Head of caudate nucleus (tissue), 42 donors: ENCODE measurements around the gene ZNF683.
"Not testable (repeated sequence)": the region's sequence is repeated elsewhere in the genome, so short reads cannot be mapped to it uniquely, and the experiment has no call there.

ENCODE experiments used
- DNase-seq, 42 donors: peaks; one replicate each; pipeline versions ENCODE4 v3.0.0 to v3.0.0-alpha.2; 2020 to 2021; ENCODE audit warnings: mixed read lengths in 7 of 42
- intact Hi-C: fragments of 100-400 bp; cut with DNase I; formaldehyde crosslinking; loops from one replicate; pipeline ENCODE4 v1.15.0; 2022

ZNF683 gene

DNA sequence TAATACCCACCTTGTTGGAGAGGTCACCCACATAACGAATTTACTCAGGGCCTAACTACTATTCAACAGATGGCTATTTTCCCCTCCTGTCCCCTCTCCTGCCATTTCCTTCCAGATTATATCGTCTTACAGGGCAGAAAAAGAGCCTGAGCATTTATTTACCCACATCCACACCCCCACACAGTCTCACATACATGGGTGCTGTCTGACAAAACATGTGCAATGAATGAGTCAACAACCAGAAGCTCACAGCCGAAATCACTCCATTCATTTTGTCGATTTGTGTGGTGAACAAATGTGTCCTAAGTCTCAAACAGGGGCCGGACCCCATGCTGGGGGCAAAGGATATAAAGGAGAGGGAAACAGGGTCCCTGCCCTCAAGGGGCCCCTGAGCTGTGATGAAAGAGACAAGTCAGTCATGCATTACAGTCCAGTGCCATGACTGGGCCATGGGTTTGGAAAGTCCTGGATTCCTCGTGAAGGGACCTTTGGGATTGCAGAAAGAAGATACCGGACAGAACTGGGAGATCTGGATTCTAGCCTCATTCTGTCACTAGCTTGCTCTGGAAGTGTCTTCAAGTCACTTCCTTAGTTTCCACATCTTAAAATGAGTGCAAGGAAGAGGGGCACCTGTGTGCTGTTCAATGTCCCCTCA, 16.4 kb upstream of the ZNF683 start:
- intact Hi-C loops = no loop called here
- DNase-seq = no peak

DNA sequence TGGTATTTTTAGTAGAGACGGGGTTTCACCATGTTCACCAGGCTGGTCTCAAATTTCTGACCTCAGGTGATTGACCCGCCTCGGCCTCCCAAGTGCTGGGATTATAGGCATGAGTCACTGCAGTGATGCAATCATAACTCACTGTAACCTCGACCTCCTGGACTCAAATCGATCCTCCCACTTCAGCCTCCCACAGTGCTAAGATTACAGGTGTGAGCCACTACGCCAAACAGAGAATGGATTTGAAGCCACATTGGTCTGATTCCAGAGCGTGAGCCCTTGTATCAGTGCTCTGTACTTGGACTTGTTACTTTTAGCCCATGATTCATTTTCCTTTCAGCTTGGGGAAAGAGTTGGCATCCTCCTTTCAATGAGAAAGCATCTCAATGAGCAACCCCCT, 14.9 kb upstream of the ZNF683 start:
- intact Hi-C loops = no loop called here
- DNase-seq = no peak

DNA sequence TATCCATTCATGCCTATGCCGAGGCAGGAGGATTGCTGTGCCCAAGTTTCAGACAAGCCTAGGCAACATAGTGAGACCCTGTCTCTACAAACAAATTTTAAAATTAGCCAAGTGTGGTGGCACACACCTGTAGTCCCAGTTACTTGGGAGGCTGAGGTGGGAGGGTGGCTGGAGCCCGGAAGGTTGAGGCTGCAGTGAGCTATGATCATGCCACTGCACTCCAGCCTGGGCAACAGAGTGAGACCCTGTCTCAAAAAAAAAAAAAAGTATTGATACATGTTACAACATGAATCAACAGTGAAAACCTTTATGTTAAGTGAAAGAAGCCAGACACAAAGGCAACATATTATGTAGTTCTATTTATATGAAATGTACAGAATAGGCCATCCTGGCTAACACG, 12.5 kb upstream of the ZNF683 start:
- intact Hi-C loops, DNase-seq: not testable (repeated sequence)

DNA sequence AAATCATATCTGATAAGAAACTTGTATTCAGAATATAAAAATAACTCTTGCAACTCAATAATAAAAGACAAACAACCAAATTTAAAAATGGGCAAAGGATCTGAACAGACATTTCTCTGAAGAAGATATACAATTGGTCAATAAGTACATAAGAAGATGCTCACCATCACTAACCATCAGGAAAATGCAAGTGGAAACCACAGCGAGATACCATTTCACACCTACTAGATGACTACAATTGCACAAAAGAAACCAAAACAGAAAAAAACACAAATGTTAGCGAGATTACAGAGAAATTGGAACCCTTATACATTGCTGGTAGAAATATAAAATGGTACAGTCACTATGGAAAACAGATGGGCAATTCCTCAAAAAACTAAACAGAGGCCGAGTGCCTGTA, 11.5 kb upstream of the ZNF683 start:
- no peak for DNase-seq
- intact Hi-C loops = no loop called here

DNA sequence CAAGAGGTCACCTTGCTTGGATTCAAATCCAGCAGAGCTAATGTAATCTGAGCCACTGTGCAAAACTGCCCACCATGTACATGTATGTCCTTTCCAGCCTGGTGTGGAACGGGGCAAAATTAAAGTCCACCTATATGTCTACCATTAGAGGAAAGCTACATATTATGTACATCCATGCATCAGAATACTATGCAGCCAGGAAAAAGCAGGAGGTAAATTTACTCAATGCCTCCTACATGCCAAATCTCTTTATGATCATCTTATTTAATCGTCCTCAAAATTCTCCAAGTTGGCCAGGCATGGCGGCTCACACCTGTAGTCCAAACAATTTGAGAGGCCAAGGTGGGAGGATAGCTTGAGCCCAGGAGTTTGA, 6.3 kb upstream of the ZNF683 start:
- intact Hi-C loops = no loop called here
- DNase-seq = no peak

DNA sequence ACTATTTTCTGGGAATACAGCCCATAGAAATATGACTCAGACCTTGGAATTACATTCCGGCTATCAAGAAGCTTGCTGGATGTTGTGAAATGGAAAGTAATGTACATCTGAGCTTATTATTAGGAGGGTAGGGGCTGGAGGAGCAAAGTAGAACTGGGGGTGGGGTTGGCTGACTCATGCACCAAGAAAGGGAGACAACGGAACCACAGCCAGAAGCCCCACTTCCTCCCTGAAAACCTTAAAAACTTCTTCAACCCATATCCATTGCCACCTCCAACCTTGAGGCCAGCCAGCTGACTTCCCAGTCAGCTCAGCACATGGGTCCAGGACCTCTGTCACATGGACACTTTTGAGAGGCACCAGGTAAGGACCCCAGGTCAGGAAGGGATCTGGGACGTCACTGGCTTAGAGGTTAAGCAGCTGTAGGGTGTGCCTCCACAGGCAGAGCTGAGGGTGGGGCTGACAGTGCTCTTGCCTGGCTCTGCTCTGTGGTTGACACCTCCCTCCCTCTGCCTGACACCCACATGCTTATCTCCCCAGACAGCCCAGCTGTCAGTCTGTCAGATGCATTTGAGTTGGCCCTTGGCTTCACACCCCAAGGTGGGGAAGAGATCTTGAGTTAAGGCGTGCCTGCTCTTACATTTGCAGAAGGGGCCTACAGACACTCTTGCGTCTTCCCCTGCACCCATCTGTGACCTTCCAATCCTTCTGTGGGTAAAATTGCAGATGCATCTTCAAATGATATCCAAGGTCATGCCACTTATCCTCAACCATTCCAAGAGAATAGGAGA, 5.7 kb upstream of the ZNF683 start:
- intact Hi-C loops = no loop called here
- peak in 12 of 42 donors; percentile 12 to 72 (median 31) for DNase-seq

DNA sequence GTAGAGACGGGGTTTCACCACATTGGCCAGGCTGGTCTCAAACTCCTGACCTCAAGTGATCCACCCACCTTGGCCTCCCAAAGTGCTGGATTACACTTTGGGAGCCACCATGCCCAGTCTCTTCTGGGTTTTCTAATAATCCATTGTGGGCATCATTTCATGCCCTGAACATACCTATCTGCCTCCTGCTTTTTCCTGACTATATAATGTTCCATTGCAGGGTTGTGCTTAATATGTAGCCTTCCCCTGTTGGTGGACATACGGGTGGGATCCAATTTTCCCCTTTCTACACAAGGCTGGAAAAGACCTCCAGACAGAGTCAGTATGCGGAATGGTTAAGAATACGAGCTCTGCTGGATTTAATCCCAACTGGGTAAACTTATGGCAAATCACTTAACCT, 3.5 kb upstream of the ZNF683 start:
- no peak for DNase-seq
- intact Hi-C loops = no loop called here

DNA sequence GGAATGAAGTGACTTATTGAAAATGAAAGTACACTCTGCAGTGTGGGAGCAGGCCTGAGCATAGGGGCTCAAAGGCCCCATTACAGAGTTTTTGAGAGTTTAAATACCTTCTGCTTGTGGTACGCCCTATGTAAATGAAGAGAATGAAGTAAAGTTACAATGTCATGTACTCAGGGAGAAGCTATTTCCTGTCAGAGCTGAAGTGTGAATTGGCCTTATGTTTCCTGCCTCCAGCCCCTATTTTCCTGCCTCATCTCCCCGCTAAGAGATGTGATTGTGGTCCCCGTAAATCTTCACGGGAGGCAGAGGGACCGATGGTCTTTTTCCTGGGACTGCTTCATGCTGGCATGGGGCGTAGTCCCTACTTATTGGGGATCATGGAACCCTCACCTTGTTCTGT, 2.5 kb upstream of the ZNF683 start:
- intact Hi-C loops = no loop called here
- no peak for DNase-seq

DNA sequence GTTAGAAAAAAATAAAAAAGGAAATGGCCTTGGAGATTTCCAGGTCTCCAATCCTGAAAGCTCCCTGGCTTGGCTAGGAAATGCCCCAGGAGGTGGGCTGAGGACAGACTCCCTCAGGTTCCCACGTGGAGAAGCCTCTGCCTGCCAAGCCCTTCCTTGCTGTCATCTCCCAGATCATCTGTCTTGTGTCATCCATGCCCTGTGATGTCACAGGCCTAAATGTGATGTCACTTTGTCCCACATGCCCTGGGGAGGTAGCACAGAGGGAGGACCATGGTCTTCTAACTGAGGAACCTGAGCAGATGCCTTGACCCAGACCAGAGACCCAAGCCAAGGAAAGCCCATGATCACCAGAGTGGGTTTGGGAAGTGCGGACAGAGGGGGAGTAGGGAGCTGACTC, 1.8 kb upstream of the ZNF683 start:
- DNase-seq, intact Hi-C loops: not testable (repeated sequence)

DNA sequence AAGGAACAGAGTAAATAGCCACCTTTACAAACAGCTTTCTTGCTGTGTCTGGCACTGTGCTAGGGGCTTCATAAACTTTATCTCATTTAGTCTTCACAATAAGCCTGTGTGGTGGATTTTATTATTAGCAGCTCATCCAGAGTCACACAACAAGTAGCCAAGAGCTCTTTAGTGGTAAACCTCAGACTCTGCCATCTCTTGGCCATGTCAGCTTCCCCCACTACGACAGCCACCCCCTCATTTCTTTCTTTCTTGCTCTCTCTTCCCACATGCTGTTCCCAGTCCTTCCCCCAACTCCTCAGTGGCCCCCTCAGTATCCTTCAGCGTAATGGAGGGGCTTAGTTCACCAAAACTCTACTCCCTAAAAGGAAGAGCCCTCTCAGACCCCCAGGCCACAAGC, 1.2 kb upstream of the ZNF683 start:
- intact Hi-C loops = no loop called here

DNA sequence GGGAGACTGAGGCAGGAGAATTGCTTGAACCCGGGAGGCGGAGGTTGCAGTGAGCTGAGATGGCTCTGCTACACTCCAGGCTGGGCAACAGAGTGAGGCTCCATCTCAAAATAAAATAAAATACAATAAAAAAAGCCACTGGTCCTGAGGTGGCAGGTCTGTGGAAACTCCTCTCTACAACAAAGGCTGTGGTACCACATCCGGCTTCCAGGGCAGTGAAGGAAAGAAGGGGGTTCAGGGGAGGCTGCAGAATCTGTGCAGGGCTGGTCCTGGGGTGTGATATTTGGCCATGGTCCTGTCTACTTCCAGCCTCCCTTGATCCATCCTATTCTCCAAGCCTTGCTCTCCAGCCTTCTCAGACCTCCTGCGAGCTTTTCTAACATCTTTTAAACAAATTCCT, 731 bp upstream of the ZNF683 start:
- no peak for DNase-seq
- intact Hi-C loops = no loop called here

More for the DNA sequence above, 1.2 kb upstream of the ZNF683 start:
- DNase-seq = no peak

DNA sequence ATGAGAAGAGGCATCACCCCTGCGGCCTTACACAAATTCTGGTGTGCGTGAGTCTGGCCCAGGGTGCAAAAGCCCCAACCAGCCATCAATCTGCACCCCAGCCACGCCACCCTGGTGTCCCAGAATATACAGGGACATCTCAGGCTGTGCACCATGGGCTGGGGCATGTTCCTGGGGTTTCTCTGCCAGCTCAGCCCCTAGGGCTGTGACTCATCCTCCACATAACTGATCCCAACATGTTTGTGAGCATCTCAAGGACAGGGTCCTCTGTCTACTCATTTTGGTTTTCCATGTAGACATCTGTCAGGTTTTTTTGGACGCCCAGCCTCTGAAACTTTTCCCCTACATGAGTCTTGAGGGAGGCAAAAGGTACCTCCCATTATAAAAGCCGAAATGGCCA, 511 bp downstream of the ZNF683 start:
- intact Hi-C loops = no loop called here
- DNase-seq = no peak

DNA sequence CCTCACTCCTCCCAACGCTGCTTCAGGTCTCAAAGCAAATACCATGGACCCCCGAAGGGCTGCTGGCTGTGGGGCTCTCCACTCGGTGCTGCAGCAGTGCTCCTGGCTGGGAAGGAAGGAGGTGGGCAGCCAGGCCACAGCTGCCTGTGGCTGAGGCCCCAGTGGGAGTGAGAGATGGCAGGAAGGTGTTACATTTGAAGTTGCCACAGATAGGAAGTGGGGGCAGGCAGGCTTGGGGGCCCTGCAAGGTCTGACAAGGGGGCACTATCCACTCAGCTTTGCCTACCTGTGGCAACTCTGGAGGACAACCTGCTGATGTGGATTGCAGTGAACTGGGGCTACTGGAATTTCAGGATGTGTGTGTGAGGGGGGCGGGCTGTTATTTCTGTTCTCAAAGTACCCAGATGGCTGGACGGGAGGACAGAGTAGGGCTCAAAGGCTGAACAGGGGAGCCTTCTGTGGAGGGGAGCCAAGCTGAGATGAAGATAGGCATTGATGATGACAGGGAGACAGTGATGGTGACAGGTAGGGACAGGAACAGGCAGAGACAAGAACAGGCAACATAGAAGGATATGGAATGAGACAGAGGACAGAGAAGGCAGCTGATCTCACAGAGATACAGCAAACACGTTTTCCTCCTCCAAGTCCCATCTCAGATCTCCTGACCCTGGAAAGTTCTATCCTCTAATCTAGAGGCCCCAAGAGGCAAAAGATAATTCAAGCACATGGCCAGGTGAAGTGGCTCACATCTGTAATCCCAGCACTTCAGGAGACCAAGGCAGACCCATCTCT, 1.8 kb downstream of the ZNF683 start:
- intact Hi-C loops = no loop called here
- no peak for DNase-seq

DNA sequence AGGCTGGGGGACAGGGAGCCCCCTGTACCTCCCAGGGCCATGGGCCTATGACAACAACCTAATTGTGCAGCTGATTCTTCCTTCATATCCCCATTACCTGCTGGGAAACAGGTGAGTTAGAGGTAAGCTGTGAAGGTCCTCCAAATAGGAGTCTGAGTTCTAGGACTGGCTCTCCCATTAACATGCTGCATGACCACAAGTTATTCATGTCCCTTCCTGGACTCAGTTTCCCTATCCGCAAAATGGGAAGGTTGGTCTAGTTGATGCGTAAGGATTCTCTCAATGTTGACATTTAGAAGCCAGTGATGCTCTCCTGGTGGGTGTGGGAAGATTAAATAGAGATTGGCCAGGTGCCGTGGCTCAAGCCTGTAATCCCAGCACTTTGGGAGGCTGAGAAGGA, 4.1 kb downstream of the ZNF683 start:
- no peak for DNase-seq
- intact Hi-C loops = no loop called here

DNA sequence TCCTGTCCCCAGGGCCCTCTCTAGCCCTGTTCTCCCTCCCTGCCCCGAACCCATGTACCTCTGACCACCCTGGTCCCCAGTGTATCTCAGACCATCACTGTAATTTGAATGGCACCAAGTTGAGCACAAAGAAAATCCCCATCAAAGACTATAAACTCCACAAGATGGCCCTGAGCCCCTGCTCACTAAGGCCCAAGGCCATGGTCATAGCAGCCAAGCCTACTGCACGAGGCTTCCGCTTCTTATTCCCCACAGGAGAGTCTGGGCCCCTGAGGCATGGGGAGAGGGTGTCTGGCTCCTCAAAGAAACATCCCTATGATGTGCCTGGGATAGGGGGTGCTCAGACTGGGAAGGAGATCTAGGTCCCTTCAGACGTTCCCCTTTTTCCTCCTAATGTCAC, 4.5 kb downstream of the ZNF683 start:
- no peak for DNase-seq
- intact Hi-C loops = no loop called here

DNA sequence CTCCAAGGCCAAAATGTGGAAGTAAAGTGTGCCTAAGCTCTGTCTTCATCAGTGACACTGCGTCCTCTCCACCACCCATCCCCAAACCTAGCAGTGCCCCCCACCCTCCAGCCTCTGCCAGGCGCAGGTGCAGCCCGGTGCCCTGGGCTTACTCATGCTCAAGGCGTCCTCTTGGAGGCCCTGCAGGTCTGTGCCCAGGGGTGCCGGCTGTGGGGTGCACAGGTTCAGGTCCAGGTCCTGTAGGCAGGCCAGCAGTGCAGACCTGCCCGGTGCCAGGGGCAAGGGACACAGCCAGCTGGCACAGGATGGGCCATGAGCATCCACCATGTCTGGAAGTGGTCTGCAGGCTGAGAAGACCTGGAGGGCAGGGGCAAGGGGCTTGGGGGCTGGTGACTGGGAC, 5.1 kb downstream of the ZNF683 start:
- DNase-seq = no peak
- intact Hi-C loops = no loop called here

DNA sequence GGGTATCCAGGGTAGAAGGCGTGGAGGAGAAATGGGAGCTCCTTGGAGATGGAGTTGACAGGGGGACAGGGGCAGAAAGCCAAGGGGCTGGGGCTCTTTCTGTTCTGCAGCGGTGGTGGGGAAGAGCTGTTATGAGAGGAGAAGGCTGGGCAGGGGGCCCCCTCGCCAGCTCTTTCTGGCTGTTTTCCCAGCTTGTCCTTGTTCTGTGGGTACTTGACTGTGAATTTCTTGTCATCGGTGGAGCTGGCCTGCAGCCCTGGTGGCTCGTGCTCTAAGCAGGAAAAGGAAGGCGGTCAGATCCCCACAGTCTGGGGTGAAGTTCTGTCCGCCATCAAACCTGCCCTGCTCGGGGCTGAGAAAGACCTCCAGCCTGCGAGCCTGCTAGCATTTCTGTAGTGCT, 7.6 kb downstream of the ZNF683 start:
- intact Hi-C loops = no loop called here
- peak in 8 of 42 donors; percentile 2 to 44 (median 18) for DNase-seq

DNA sequence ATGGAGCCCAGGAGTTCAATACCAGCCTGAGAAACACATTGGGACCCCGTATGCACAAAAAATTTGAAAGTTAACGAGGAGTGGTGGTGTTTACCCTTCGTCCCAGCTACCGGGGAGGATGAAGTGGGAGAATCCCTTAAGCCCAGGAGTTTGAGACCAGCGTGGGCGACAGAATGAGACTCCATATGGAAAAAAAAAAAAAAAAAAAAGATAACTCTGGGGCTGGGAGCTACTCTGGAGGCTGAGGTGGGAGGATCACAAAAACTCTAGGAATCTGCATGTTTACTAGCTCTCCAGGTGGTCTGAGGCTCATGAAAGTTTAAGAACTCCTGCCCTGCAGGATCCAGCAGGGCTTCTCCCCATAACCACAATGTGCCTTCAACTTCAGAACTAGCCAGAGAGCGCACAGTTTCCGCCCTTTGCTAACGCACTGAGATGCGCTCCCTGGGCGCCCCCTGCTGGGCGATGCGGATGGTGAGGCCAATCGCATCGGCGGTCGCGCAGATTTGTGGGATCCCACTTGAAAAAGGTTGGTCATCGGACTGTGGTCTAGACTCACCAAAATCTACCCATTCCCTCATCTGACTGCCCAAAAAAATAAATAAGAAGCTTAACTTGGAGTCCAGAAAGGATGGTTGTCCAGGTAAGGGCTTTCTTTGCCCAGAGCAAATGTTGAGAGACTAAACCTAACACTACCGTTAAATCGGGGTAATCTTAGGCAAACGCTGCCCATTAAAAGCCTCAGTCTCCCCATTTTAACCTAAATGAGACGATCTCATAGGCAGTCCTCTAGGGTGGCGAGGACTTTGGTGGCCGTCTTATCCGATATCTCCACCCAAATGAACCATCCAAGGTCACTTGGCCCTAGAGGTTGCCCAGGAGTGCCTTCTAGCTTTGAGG, 8.8 kb downstream of the ZNF683 start:
- intact Hi-C loops = no loop called here
- peak; percentile 31 to 91 (median 76) for DNase-seq

DNA sequence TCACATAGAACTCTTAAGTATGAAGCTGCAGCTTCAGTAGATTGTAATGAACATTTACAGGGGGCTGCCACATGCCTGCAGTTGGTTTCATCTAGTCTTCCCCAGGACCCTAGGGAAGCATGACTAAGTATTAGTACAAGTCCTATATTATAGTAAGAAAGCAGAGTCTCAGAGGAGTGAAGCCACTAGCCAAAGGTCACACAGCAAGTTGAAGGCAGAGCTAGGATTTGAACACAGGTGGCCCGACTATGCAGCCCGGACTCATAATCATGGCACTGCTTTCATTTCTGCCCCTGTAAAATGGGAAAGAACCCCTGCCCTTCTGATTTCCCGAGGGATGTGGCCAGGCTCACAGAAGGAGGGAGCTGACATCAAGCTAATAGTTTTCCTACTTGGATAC, 10.2 kb downstream of the ZNF683 start:
- intact Hi-C loops = no loop called here

More for the DNA sequence above, 10.2 kb downstream of the ZNF683 start:
- DNase-seq = no peak
